Lower leg skin (tissue), 3 donors: ENCODE measurements around the gene GSX1.

ENCODE experiments used
- CTCF ChIP-seq, 3 donors: fragments of 450-650 bp; IDR thresholded peaks; one replicate each; pipeline ENCODE4 v1.5.1; 2016; ENCODE audit warnings: antibody characterized with exemption in 3 of 3, mild to moderate bottlenecking in 3 of 3, moderate library complexity in 2 of 3
- POLR2A ChIP-seq, 2 donors: fragments of 450-650 bp; IDR thresholded peaks; one replicate each; pipeline ENCODE4 v1.6.1; 2016 to 2017; ENCODE audit warnings: antibody characterized with exemption in 2 of 2, mild to moderate bottlenecking in 1 of 2, moderate library complexity in 1 of 2

DNA sequence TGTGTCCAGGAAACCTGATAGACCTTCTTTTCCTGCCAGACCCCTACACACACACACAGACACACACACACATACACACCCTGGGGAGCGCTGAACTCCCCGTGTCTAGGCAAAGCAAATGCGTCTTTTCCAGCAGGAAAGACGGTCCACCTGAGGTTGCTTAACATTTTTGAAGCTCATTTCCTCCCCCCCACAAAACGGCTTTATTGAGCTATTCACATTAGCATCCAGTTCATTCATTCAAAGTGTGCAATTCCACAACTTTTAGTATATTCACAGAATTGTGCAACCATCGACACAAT, 3.4 kb downstream of the GSX1 start:
- TF ChIP-seq CTCF (IDR thresholded peaks at IDR 0.05), result no peak
- no peak for TF ChIP-seq POLR2A (IDR thresholded peaks at IDR 0.05)
